Common myeloid progenitor, CD34-positive (primary cell): ENCODE measurements around the gene DPH6.
"Not testable (repeated sequence)": the region's sequence is repeated elsewhere in the genome, so short reads cannot be mapped to it uniquely, and the experiment has no call there.

Experiments used
- CTCF ChIA-PET: fragments of 350-600 bp; sonication (Branson Sonifier 250); formaldehyde crosslinking; loops from one replicate; lab custom pipeline; 2021; ENCODE audit warnings: antibody characterized with exemption; lab: Charles Lee
- POLR2A ChIA-PET: fragments of 350-600 bp; sonication (Branson Sonifier 250); formaldehyde crosslinking; loops from one replicate; lab custom pipeline; 2021; ENCODE audit warnings: antibody characterized with exemption; lab: Charles Lee
- DNase-seq, 3 donors: peaks; one replicate each; pipeline versions ENCODE4 v3.0.0 to v3.0.0-alpha.2; 2013
- H3K27ac ChIP-seq, 2 experiments: 1 replicate in 1 of 2; 2 replicates in 1 of 2; pipeline ENCODE4 v1.7.0; 2013; ENCODE audit warnings: inconsistent platforms in 2 of 2, low read length in 2 of 2, mild to moderate bottlenecking in 2 of 2, low read depth in 1 of 2, moderate library complexity in 1 of 2; ENCODE audit not compliant: severe bottlenecking in 2 of 2, insufficient read depth in 1 of 2, poor library complexity in 1 of 2
- H3K27me3 ChIP-seq, 5 experiments: replicated peaks in 2 of 5; 1 replicate in 3 of 5; 2 replicates in 2 of 5; pipeline versions ENCODE4 v1.6.1 to v1.7.0; 2013; ENCODE audit warnings: low read length in 4 of 5, mild to moderate bottlenecking in 2 of 5, moderate library complexity in 2 of 5, inconsistent platforms in 1 of 5; ENCODE audit not compliant: insufficient read depth in 5 of 5, control insufficient read depth in 4 of 5
- H3K36me3 ChIP-seq, 4 experiments: 1 replicate in 2 of 4; 2 replicates in 2 of 4; pipeline versions ENCODE4 v1.6.1 to v1.7.0; 2013; ENCODE audit warnings: low read length in 3 of 4, control low read depth in 1 of 4, mild to moderate bottlenecking in 1 of 4; ENCODE audit not compliant: control insufficient read depth in 4 of 4, insufficient read depth in 4 of 4
- H3K4me1 ChIP-seq, 4 experiments: 1 replicate in 3 of 4; 2 replicates in 1 of 4; pipeline versions ENCODE4 v1.6.1 to v1.7.1; 2013; ENCODE audit warnings: low read length in 3 of 4, mild to moderate bottlenecking in 3 of 4, control low read depth in 1 of 4, inconsistent platforms in 1 of 4, moderate library complexity in 1 of 4; ENCODE audit not compliant: control insufficient read depth in 4 of 4, insufficient read depth in 4 of 4; ENCODE audit errors: control extremely low read depth in 1 of 4
- H3K4me3 ChIP-seq, 7 experiments: 1 replicate in 4 of 7; 2 replicates in 3 of 7; pipeline versions ENCODE4 v1.5.1 to v1.7.0; 2013; ENCODE audit warnings: mild to moderate bottlenecking in 7 of 7, low read length in 6 of 7, moderate library complexity in 6 of 7, inconsistent platforms in 2 of 7, low read depth in 2 of 7, control low read depth in 1 of 7; ENCODE audit not compliant: insufficient read depth in 4 of 7, control insufficient read depth in 1 of 7; ENCODE audit errors: extremely low read depth in 1 of 7
- H3K9me3 ChIP-seq, 5 experiments: 1 replicate in 4 of 5; 2 replicates in 1 of 5; pipeline versions ENCODE4 v1.6.1 to v1.7.1; 2013; ENCODE audit warnings: low read length in 4 of 5, mild to moderate bottlenecking in 2 of 5, inconsistent platforms in 1 of 5, low read depth in 1 of 5, moderate library complexity in 1 of 5; ENCODE audit not compliant: control insufficient read depth in 4 of 5, insufficient read depth in 2 of 5; ENCODE audit errors: control extremely low read depth in 1 of 5
- WGBS: methylation state at CpG from one replicate; pipeline ENCODE4 v1.1.5; 2013; ENCODE audit not compliant: insufficient coverage; 5-methylcytosine and 5-hydroxymethylcytosine counted together

DPH6 gene

GRCh38 chr15:35393398-35393797, 152.6 kb downstream of the DPH6 start:
- H3K36me3 ChIP-seq = no peaks in the 10 kb centered on the region
- H3K4me3 ChIP-seq = no peak overlapping the region
- ChIA-PET POLR2A (no interaction called here), CTCF (no interaction called here)
- no peaks in the 10 kb centered on the region for H3K27me3 ChIP-seq
- WGBS = 92% methylated on average over 2 of the region's 2 CpGs
- peaks cover 0 to 4% (median 0%) of the 10 kb centered on the region in 5 experiments for H3K9me3 ChIP-seq
- no peak for DNase-seq
- H3K4me1 ChIP-seq = no peaks in the 10 kb centered on the region
- H3K27ac ChIP-seq = no peak overlapping the region

- H3K36me3 ChIP-seq, H3K4me1 ChIP-seq, H3K27me3 ChIP-seq, POLR2A ChIA-PET, H3K9me3 ChIP-seq, DNase-seq, H3K27ac ChIP-seq, H3K4me3 ChIP-seq: not testable (repeated sequence)
- CTCF ChIA-PET = interaction anchor here (0.9 kb wide), 1 partner anchor 14 kb away, joined by 3 read pairs; no protein-coding TSS in a partner anchor
- 93% methylated on average over 14 of the region's 18 CpGs for WGBS
Observed at GRCh38 chr15:35391408-35391984, 154.5 kb downstream of the DPH6 start.

- POLR2A ChIA-PET = no interaction called here
- no peak overlapping the region for H3K27ac ChIP-seq
Observed at GRCh38 chr15:35383506-35383905, 162.5 kb downstream of the DPH6 start.

GRCh38 chr15:35381328-35381727, 164.6 kb downstream of the DPH6 start:
- ChIA-PET POLR2A (no interaction called here), CTCF (no interaction called here)
- H3K4me1 ChIP-seq = peaks cover 0 to 4% (median 1%) of the 10 kb centered on the region in 4 experiments
- H3K27ac ChIP-seq = no peak overlapping the region
- no peaks in the 10 kb centered on the region for H3K36me3 ChIP-seq
- H3K4me3 ChIP-seq = no peak overlapping the region
- no peaks in the 10 kb centered on the region for H3K27me3 ChIP-seq
- no peaks in the 10 kb centered on the region for H3K9me3 ChIP-seq
- 8% methylated on average over 2 of the region's 3 CpGs for WGBS
- DNase-seq = peak in 2 of 3 donors; percentile 11 to 50

More at GRCh38 chr15:35383506-35383905, 162.5 kb downstream of the DPH6 start:
- H3K27me3 ChIP-seq = no peaks in the 10 kb centered on the region
- peaks cover 0 to 4% (median 1%) of the 10 kb centered on the region in 4 experiments for H3K4me1 ChIP-seq
- 100% methylated on average over 2 of the region's 2 CpGs for WGBS
- H3K4me3 ChIP-seq = no peak overlapping the region
- no peak for DNase-seq
- CTCF ChIA-PET = interaction anchor here (0.8 kb wide), 1 partner anchor 72 kb away, joined by 3 read pairs; no protein-coding TSS in a partner anchor
- no peaks in the 10 kb centered on the region for H3K36me3 ChIP-seq
- no peaks in the 10 kb centered on the region for H3K9me3 ChIP-seq

GRCh38 chr15:35379972-35380371, 166.0 kb downstream of the DPH6 start:
- H3K27ac ChIP-seq = no peak overlapping the region
- no peak overlapping the region for H3K4me3 ChIP-seq
- no peaks in the 10 kb centered on the region for H3K36me3 ChIP-seq
- H3K4me1 ChIP-seq = peaks cover 0 to 4% (median 1%) of the 10 kb centered on the region in 4 experiments
- no peak for DNase-seq
- ChIA-PET CTCF (no interaction called here), POLR2A (interaction anchor here (0.6 kb wide), 1 partner anchor 22 kb away, joined by 6 read pairs; no protein-coding TSS in a partner anchor)
- no peaks in the 10 kb centered on the region for H3K27me3 ChIP-seq
- 100% methylated on average over 1 of the region's 1 CpG for WGBS
- H3K9me3 ChIP-seq = no peaks in the 10 kb centered on the region

- H3K27ac ChIP-seq, POLR2A ChIA-PET, DNase-seq, H3K4me1 ChIP-seq, H3K4me3 ChIP-seq, H3K27me3 ChIP-seq, H3K36me3 ChIP-seq, CTCF ChIA-PET, H3K9me3 ChIP-seq: not testable (repeated sequence)
- no CpG with 5 or more reads among the region's 1 CpG for WGBS
Observed at GRCh38 chr15:35378454-35378853, 167.5 kb downstream of the DPH6 start.

GRCh38 chr15:35376707-35377106, 169.3 kb downstream of the DPH6 start:
- POLR2A ChIA-PET = no interaction called here
- CTCF ChIA-PET = interaction anchor here (1.4 kb wide), 1 partner anchor 15 kb away, joined by 3 read pairs; no protein-coding TSS in a partner anchor
- DNase-seq = no peak
- no peaks in the 10 kb centered on the region for H3K9me3 ChIP-seq
- H3K27me3 ChIP-seq = no peaks in the 10 kb centered on the region
- H3K27ac ChIP-seq = no peak overlapping the region
- peaks cover 0 to 4% (median 1%) of the 10 kb centered on the region in 4 experiments for H3K4me1 ChIP-seq
- H3K36me3 ChIP-seq = peaks cover 0 to 4% (median 0%) of the 10 kb centered on the region in 4 experiments
- H3K4me3 ChIP-seq = no peak overlapping the region
